GM18508 (cell line): ENCODE data around the gene SULT1B1.

Source experiments
- ATAC-seq: cut with Tn5 transposase; IDR thresholded peaks from one replicate; pipeline ENCODE4 v1.9.1; 2021; ENCODE audit warnings: moderate number of reproducible peaks; ENCODE audit not compliant: insufficient read depth, unreplicated experiment

SULT1B1 gene

DNA sequence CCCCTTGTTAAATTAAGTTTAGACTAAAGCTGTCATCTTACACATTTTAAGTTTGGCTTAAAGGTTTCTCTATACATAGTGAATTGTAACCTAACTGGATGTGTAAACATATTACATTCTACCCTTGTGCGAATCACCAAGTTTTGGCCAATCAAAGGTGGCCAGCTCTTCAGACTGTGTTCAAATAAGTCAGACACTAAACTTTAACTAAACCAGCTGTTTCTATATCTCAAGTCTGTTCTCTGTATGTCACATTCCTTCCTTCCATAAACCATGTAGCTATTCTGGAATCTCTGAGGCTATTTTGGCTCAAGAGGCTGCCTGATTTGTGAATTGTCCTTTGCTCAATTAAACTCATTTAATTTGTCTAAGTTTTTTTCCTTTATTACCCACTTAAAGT is 6.7 kb downstream of the SULT1B1 start:
- ATAC-seq = no peak

DNA sequence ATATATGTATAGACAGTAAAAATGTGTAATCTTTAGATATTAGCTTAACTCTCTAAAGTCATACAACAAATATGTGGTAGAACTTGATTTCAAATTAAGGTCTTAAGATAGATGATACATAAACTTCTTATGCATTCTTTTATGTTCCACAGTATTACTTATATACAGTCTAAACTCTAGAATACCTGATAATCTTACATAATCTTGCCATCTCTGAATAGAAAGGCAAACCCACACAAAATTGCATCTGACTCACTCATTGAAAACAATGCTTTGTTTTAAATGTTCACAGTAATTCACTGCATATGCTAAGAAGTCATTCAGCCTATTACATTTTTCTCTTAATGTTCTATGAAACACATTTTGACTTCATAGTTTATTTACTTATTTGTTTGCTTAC is 10.1 kb downstream of the SULT1B1 start:
- ATAC-seq = no peak

DNA sequence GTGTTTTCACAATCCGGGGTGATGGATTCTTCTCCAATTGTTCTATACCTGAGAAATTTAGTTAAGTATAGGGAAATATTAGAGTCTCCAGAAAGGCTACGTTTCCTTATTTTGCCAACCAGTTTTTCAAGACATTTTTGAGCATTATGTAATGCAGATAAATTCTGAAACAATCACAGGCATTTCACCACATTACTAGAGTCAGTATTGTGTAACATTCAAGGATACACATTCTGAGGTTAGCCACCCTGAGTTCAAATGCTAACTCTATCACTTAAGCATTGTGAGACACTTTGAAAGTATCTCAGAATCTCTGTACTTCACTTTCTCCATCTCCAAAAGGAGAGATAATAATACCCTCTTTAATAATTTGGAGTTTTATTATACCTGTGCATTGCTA is 10.6 kb downstream of the SULT1B1 start:
- no peak for ATAC-seq

DNA sequence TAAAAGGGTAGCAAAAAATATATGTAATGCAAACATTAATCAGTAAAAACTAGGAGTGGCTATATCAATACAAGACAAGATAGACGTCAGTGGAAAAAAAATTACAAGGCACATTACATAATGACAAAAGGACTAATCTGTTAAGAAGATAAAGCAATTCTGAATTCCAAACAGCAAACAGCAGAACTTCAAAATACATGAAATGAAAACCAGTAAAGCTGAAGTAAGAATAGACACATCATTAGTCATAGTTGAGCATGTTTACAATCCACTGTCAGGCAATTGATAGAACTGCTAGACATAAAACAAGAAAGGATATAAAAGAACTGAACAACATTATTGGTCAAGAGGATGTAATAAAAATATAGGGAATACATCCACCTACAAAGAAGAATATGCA is 12.2 kb downstream of the SULT1B1 start:
- ATAC-seq = no peak

DNA sequence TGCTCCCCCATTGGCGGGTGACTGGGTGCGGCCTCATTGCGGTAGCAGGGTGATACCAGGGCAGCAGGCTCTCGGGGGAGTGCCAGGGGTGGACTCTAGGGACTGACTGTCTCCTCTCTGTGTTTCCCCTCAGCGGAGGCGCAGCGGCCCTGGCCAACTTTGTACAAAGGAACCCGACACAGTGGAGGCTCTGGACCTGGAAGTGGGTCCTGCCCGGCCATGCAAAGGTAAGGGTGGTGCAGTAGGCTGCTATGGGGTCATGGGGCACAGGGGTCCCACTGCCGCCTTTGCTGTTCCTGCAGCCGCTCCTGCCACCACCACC is 16.3 kb downstream of the SULT1B1 start:
- ATAC-seq = no peak

DNA sequence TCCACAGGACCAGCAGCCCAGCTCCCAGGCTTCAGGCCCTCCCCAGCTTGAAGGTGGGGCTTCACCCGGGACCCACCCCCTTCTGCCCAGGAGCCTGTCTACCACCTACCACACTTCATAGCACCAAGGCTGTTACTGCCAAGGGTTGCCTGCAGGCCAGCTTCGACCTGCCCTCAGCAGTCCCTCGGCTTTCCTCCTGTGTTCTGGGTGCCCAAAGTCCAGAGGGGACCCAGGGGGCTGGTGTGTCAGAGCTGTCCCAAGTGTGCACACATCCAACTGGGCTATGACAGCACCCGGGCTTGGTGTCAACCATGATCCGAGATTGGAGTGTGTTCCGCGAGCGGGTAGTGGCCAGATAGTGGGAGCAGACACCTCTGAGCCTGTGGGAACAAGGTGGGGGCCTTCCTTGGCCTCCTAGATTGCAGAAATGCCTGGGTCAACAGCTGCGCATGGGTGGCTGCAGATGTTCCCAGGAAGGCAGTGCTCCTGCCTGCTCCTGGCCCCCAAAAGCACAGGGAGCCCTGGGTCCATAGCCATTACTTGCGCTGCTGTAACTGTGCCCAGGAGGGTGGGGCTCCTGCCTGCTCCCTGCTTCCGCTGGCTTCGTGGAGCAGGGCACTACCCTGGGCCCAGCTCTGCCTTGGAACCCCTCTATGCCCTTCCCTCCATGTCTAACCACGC is 16.8 kb downstream of the SULT1B1 start:
- no peak for ATAC-seq

DNA sequence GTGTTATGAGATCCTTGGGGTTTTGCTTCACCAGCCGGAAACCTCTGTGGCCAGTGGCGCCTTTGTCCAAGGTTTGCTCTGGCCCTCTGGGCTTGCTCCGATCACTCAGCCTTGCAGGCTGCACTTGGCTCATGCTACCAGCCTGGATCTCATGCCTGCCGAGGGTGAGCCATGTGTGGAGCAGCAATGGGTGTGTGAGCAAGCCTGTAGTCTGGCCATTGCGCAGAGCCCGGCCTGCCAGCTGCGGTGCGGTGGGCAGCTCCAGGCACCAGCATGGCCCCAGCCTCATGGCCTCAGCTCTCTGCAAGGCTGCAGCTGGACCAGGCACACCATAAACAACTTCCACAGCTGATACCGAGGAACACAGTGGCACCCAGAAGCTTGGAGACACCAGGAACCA is 17.8 kb downstream of the SULT1B1 start:
- ATAC-seq = no peak

DNA sequence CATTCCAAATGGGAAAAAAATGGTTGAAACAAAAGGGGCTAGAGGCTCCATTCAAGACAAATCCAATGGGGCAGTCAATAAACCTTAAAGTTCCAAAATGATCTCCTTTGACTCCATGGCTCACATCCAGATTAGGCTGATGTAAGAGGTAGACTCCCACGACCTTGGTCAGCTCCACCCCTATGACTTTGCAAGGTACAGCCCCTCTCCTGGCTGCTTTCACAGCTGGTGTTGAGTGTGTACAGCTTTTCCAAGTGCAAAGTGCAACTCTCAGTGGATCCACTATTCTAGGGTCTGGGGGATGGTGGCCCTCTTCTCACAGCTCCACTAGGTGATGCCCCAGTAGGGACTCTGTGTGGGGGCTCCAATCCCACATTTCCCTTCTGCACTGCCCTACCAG is 21.5 kb downstream of the SULT1B1 start:
- ATAC-seq = no peak

DNA sequence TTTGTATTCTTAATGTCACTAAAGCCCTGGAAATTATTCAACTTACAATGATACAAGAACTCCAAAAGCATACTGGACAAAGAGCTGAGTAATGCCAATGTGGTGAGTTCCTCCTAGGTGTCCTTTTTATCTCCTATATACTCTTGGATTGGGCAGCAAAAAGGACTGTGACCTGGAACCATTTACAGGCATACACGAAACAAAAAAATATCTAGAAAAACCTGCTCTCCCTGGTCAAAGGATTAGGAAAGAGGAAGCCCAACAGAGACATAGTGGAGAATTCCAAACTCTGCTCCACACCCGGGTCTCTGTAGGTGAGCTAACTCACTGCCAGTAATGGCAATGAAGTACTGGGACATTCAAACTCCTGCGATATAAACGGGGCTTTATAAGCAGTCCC is 25.3 kb downstream of the SULT1B1 start:
- ATAC-seq = no peak

DNA sequence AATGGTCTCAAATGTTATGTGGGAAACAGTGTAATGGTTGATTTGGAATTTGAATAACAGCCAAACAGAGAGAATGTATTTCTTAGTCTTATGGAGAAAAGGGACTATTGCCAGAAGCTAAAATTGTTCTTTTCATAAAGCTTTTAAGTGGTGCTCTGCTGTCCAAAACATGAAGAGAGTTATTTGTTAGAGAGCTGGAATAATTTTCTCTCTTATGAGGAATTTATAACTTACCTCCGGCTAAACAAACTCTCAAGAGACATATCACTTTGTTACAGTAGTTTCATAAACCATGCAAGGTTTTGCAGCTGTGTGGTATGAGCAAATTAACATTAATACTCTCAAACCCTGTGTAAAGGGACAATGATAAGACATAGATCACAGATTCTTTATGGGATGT is 28.6 kb downstream of the SULT1B1 start:
- ATAC-seq = no peak

DNA sequence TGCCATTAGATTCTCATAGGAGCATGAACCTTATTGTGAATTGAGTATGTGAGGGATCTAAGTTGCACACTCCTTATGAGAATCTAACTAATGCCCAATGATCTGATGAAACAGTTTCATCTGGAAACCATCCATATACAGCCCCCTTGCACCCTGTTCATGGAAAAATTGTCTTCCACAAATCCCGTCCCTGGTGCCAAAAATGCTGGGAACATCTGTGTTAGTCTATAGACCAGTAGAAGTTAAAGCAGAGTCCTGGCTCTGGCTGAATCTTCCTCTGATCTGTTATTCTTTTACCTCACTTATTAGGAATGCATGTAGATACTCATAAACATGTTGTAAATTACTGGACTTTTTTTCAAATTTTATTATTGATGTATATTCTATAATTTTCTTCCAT is 29.2 kb downstream of the SULT1B1 start:
- no peak for ATAC-seq

DNA sequence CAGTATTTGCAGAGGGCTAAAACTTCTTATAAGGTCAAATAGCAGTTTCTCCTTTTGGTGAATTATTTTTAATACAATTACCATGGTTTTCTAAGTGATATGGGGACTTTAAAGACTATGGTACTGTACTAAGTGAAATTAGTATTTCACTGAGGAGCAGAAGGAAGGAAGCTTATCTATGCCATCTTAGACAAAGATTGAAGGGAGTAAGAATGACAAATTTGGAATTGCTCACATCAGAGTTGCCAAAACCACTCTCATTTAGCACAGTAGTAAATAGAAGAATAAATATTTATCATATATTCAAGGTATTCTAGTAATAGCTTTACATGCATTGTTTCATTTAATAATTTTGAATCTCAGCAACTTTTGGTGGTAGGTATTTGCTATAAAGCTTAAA is 30.4 kb downstream of the SULT1B1 start:
- ATAC-seq = no peak

DNA sequence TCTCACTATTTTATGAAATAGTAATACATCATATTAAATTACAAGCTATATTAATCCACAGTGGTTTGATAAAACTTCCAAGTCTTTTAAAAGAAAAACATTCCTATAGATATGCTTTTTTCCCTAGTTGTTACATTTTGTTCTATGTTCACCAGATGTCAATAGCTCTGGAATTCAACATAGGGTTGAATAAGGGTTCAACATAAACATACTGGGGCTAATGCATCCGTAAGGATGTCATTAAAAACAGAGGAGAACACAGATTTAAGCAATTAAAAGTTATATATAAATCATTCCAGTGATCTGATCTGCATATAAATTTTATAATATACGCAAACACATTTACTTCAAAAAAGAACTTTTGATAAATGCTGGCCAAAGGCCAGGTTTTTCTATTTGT is 32.5 kb downstream of the SULT1B1 start:
- ATAC-seq = no peak

DNA sequence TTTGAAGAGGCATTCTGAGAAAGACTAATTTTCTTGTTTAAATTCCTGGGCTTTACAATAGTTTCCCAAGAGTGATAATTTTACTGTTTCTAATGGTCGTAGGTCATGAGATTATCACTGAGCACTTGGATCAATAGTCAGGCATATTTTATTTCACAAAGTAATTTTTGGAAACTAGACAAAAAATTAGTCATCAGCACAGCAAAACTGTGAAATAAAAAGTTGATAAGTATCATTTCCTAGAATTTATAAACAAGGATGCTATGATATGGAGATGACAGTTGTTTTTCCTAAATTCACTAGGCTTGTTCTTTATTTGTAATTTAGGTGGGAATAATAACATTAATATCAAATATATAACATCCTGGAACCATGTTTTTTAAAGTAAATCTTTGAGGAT is 33.0 kb downstream of the SULT1B1 start:
- no peak for ATAC-seq

DNA sequence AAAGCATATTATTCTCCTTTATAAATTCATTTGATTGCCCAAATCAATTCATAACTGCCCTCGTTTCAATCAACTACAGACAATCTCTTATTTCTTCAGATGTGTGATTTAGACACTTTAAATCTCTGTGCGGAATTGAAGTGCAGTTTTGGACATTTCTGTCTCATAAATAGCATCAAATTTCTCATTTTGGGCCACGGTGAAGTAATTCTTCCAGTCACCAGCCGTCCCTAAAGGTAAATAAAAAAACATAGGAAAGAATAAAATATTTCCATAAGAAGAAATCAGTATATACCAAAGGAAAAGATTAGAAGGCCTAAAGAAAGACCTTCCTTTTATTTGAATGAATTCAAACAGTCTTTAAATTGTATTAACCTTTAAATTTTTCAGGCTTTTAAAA is 33.4 kb downstream of the SULT1B1 start:
- ATAC-seq = no peak

DNA sequence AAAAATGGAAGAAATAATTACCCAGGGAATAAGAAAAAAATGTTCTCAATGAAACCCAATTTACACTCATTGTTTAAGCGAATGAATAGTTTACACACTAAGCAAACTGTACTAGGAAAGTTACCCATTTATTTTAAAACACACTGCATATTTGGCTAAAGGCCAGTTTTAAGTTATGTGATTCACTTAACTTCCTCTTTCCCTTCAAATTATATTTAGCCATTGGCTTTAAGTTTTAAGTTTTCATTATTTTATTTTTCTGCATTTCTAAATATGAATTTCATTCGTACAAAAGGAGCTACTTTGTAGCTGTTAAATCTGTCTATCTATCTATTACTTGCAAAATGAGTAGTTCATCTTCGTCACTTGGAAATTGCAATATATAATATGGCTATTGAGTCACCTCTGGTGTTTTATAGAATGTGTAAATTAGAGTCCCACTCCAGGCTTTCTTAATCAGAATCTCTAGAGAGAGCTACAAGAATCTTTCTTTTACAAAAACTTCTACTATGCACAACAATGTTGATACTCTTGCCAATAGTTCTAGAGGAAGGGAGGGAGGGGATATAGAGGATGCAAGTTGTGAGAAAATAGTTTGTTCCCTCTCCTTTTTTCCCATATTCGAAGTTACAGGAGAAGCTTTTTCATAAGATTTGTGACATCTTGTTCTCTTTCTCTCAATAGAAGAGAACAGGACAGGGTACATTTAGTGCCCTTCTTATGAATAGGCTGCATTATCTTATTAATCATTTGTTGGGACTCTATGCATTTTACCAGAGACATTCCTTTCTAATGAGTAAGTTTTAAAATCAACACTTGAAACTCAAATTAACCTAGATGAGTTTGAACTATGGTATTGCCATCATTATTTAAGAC is 41.8 kb downstream of the SULT1B1 start:
- ATAC-seq = no peak

DNA sequence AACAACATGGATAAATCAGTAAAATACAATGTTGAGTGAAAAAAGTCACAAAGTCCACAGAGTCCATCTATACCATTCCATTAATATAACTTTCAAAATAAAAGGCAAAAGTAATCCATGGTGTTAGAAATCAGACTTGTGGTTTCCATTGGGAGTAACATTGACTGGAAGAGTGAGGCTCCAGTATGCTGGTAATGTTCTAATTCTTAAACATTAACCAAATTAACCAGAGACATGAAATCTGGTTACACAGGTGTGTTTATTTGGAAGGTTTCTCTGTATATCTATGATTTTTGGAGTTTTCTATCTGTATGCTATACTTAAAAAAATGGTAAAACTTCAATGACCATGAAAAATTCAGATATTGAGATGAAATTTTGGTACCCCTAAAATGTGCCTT is 42.6 kb downstream of the SULT1B1 start:
- ATAC-seq = no peak

DNA sequence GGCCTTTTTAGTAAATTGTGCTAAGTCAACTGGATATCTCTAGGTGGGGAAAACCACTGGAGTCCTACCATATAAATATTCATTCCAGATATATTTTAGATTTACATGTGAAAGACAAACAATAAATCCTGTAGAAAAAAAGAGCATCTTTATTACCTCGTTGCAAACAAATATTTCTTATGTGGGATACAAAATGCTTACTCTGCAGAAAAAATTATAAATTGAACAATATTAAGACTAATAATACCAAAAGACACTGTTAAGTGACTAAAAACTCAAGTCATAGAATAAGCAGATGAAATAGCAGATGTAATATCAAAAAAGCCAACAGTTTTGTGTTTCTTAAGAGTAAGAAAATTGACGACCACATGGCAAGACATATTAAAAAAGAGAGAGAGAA is 43.8 kb downstream of the SULT1B1 start:
- ATAC-seq = no peak

DNA sequence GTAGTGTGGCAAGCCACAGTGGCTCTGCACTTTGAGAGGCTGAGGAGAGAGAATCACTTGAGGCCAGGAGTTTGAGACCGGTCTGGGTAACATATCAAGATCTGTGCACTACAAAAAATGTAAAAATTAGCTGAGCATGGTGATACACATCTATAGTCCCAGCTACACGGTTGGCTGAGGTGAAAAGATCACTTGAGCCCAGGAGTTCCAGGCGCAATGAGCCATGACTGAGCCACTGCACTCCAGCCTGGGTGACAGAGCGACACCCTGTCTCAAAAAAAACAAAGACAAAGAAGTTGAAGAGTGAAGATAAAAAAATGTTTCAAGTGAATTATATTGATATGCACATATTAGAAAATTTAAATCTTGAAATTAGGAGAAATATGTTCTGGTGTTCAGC is 46.3 kb downstream of the SULT1B1 start:
- ATAC-seq = no peak

DNA sequence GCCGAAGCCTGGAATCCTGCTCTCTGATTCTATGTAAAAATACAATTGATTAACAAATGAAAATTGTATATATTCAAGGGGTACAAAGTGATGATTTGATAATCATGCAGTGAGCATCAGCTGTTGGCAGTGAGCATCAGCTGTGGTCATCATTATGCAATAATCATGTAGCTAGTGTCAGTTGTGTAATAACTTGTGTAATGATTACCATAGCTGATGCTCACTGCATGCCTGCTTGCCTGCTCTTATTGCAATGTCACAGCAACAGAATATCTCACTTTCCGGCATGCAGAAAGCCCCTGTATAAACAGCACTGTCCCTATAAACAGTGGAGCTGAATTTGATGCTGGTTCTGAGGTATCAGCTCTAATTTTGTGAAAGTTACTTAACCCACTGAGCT is 46.8 kb downstream of the SULT1B1 start:
- ATAC-seq = no peak

DNA sequence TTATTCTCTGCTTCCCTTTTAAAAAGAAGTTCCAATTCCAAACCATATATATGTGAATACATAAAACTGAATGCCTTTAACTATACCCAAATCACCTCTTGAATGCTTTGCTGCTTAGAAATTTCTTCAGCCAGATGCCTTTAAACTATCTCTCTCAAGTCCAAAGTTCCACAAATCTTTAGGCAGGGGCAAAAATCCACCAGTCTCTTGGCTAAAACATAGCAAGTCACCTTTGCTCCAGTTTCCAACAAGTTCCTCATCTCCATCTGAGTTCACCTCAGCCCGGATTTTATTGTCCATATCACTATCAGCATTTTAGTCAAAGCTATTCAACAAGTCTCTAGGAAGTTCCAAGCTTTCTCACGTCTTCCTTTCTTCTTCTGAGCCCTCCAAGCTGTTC is 49.8 kb downstream of the SULT1B1 start:
- no peak for ATAC-seq

DNA sequence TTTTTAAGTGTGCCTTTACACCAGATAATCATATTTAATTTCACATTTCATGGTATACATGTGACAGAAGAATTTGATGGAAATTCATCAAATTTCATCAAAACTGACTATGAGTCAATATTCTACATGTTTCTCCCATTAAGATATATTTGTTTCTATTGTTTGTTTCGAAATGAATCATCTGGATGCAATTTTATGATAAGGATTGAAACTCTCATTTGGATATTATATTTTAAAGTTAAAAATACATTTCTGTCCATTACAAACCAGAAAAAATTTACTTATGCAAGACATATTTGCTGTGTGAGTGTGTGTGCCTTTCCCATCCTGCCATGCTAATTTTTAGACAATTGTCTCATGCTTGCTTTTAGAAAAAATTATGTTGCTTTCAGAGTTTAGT is 52.2 kb downstream of the SULT1B1 start:
- ATAC-seq = no peak
